DOHH2 (cell line): ENCODE results near the gene MYOZ1.
A peak's percentile ranks its signal among the peaks of the same experiment; 100 is the strongest.

ENCODE experiments used
- H3F3A ChIP-seq: fragments of 200-600 bp; sonication (generic), shearing (Covaris generic); 2 replicates; pipeline ENCODE4 v1.6.0; 2016; ENCODE audit warnings: antibody characterized with exemption, mild to moderate bottlenecking; ENCODE audit not compliant: control insufficient read depth, insufficient read depth
- H3K27ac ChIP-seq: fragments of 200-600 bp; sonication (generic); 2 replicates; pipeline ENCODE4 v1.5.1; 2014; ENCODE audit warnings: low read depth, mild to moderate bottlenecking, low read length, moderate library complexity
- H3K27me3 ChIP-seq: fragments of 200-600 bp; sonication (generic); 2 replicates; pipeline ENCODE4 v1.6.1; 2014; ENCODE audit warnings: mild to moderate bottlenecking, low read length, mixed read lengths; ENCODE audit not compliant: control insufficient read depth
- H3K36me3 ChIP-seq: fragments of 200-600 bp; sonication (generic); 2 replicates; pipeline ENCODE4 v1.6.1; 2014; ENCODE audit warnings: mild to moderate bottlenecking, low read length, moderate library complexity, mixed read lengths; ENCODE audit not compliant: control insufficient read depth
- H3K4me1 ChIP-seq: fragments of 200-600 bp; sonication (generic); 2 replicates; pipeline ENCODE4 v1.6.1; 2014; ENCODE audit warnings: mild to moderate bottlenecking, low read length, mixed read lengths; ENCODE audit not compliant: control insufficient read depth
- H3K4me2 ChIP-seq: fragments of 200-600 bp; sonication (generic); 2 replicates; pipeline ENCODE4 v1.6.0; 2014; ENCODE audit warnings: mild to moderate bottlenecking, low read length, moderate library complexity
- H3K4me3 ChIP-seq: fragments of 200-600 bp; sonication (generic); 2 replicates; pipeline ENCODE4 v1.5.1; 2014; ENCODE audit warnings: mild to moderate bottlenecking, low read length, mixed read lengths
- H3K79me2 ChIP-seq: fragments of 200-600 bp; sonication (generic); 2 replicates; pipeline ENCODE4 v1.6.1; 2014; ENCODE audit warnings: mild to moderate bottlenecking, low read length, mixed read lengths; ENCODE audit not compliant: control insufficient read depth
- H3K9me2 ChIP-seq: fragments of 200-600 bp; sonication (generic); replicated peaks from 2 replicates; pipeline ENCODE4 v1.6.1; 2014; ENCODE audit warnings: mild to moderate bottlenecking, low read length, mixed read lengths; ENCODE audit not compliant: control insufficient read depth
- H3K9me3 ChIP-seq: fragments of 200-600 bp; sonication (generic); 2 replicates; pipeline ENCODE4 v1.6.1; 2014; ENCODE audit warnings: antibody characterized with exemption, low read length, mixed read lengths; ENCODE audit not compliant: control insufficient read depth, insufficient read depth
- H4K20me1 ChIP-seq: fragments of 200-600 bp; sonication (generic); 2 replicates; pipeline ENCODE4 v1.6.0; 2014; ENCODE audit warnings: low read depth, mild to moderate bottlenecking, antibody characterized with exemption, low read length, moderate library complexity; ENCODE audit not compliant: control insufficient read depth, insufficient read depth
- EZH2phosphoT487 ChIP-seq: fragments of 200-600 bp; sonication (generic); IDR thresholded peaks from 2 replicates; pipeline ENCODE4 v1.6.1; 2017; ENCODE audit warnings: borderline replicate concordance, mild to moderate bottlenecking, antibody characterized with exemption, low read length, moderate library complexity, mixed read lengths
- TF ChIP-seq, protein P1 (sequence below): fragments of 200-600 bp; sonication (generic); IDR thresholded peaks from one replicate; pipeline ENCODE4 v1.5.1; 2014; ENCODE audit warnings: antibody characterized with exemption, mild to moderate bottlenecking, low read depth, low read length; ENCODE audit not compliant: poor library complexity, severe bottlenecking

Gene MYOZ1

DNA sequence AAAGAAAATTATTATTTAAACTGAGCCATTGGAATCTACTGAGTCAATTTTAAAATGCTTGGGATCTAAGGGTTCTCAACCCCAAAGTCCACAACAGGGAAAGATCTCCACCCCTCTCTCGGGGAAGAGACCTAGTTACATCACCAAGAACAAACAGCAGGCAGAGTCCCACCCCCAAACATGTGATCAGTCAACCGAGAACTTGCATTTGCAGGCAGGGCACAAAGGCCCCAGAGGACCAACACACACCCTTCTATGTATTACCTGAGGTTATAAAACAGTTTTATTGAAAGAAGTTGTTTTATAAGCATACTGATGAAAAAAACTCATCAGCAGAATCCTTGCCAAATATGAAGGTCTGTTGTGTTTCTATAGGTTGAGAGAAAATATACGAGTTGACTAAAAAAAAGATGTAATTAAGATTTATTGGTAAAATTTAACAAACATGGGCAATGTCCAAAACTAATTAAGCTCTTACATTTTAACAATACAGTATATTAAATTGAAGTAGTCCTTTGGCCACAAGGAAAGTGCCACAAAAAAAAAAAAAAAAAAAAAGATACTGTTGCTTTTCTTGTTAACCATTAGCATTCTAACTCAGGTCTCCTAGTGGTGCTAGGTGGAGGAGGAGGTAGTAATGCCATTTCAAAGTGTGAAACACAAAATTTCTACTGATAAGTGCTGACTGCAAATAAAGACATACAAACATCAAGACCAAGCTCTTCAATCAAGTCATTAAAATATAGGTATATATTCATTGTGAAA, 49.2 kb downstream of the MYOZ1 start:
- Histone ChIP-seq H3K27ac (no peak overlapping the region), H3K36me3 (no peaks in the 10 kb centered on the region), H4K20me1 (no peaks in the 10 kb centered on the region), H3K79me2 (no peaks in the 10 kb centered on the region), H3F3A (no peaks in the 10 kb centered on the region), H3K9me2 (no peaks in the 10 kb centered on the region), H3K4me1 (peaks cover 14% of the 10 kb centered on the region), H3K9me3 (no peaks in the 10 kb centered on the region), H3K27me3 (no peaks in the 10 kb centered on the region), H3K4me3 (no peak overlapping the region), H3K4me2 (peak overlapping the region; percentile 17)
- TF ChIP-seq EZH2phosphoT487, result no peak
- TF ChIP-seq, protein P1, sequence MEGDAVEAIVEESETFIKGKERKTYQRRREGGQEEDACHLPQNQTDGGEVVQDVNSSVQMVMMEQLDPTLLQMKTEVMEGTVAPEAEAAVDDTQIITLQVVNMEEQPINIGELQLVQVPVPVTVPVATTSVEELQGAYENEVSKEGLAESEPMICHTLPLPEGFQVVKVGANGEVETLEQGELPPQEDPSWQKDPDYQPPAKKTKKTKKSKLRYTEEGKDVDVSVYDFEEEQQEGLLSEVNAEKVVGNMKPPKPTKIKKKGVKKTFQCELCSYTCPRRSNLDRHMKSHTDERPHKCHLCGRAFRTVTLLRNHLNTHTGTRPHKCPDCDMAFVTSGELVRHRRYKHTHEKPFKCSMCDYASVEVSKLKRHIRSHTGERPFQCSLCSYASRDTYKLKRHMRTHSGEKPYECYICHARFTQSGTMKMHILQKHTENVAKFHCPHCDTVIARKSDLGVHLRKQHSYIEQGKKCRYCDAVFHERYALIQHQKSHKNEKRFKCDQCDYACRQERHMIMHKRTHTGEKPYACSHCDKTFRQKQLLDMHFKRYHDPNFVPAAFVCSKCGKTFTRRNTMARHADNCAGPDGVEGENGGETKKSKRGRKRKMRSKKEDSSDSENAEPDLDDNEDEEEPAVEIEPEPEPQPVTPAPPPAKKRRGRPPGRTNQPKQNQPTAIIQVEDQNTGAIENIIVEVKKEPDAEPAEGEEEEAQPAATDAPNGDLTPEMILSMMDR, result no peak

DNA sequence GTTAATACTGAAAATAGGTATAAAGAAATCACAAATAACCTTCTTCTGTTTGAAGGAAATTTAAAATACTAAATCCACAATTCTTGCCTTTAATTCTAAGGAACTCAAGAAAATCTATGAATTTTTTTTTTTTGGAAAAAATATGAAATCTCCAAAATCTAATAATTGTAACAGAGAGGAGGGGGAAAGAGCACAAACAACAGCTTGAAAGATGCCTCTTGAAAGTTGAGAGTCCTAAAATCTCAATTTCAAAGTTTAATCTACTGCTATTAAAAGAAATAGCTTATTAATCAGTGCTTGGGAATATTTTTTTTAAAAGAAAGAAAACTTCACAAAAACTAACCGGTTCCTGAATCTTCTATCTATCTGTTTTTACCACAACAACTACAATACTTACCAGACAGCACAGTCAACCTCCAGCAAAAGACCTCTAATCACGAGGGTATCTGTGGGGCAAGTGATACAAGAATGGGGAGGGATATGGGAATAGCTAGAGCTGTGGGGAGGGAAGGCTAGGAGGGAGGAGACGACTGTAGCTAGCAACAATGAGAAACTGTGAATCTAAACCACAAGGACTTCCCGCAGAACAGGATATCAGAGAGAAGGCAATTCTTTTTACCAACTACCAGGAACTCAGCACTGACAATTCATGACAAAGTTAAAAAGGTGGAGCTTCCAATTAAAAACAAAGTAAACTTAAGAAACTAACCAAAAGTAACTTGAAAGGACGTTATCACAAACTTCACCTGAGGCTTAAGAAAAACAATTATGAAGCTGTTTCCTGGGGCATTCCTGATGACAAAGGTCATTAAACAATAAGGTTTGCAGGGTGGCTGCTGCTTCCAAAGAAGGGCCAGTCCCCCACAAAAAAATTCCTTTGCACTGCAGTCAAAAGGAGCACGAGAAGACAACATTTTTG, 50.1 kb downstream of the MYOZ1 start, which contains the start of gene USP54:
USP54 (minus strand) TSS at position 462 of the 919 bp plus-strand sequence. CDS start 15,684 bp downstream, outside the sequence.
- peaks cover 14% of the 10 kb centered on the region for H3K4me1 ChIP-seq
- H3K9me2 ChIP-seq, result no peaks in the 10 kb centered on the region
- no peak within 1 kb of the TSS for H3K4me3 ChIP-seq
- H3K27me3 ChIP-seq, result no peaks in the 10 kb centered on the region
- no peaks in the 10 kb centered on the region for H3F3A ChIP-seq
- H3K36me3 ChIP-seq, result no peaks in the 10 kb centered on the region
- H4K20me1 ChIP-seq, result no peaks in the 10 kb centered on the region
- H3K79me2 ChIP-seq, result no peaks in the 10 kb centered on the region
- H3K9me3 ChIP-seq, result no peaks in the 10 kb centered on the region
- TF ChIP-seq, protein P1, result no peak
- no peak for TF ChIP-seq EZH2phosphoT487
- no peak within 1 kb of the TSS for H3K27ac ChIP-seq
- peak within 1 kb of the TSS; percentile 17 for H3K4me2 ChIP-seq

DNA sequence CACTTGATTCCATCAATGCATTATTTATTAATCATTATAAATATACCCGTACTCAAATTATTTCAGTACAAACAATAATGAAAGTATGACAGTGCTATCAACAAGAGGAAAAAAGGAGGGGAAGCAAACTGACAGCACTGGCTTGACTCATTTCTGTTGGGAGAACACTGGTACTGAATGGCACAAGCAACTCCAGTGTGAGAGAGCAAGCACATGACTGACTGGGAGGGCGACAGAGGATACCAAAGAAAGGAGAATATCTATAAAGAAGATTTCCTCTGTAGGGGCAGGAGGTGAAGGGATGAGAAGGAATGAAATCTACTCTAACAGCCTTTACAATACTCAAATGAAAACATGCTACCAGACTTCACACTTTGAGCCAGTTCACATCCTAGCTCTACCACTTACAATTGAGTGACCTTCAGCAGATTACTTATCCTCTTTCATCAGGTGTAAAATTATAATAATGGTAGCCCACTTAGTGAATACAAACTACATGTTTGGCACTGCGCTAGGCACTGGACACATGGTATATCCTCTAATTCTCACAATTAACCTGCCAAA, 51.6 kb downstream of the MYOZ1 start:
- Histone ChIP-seq H3K79me2 (no peaks in the 10 kb centered on the region), H3K9me3 (no peaks in the 10 kb centered on the region), H4K20me1 (no peaks in the 10 kb centered on the region), H3K27me3 (no peaks in the 10 kb centered on the region), H3F3A (no peaks in the 10 kb centered on the region), H3K4me1 (peaks cover 14% of the 10 kb centered on the region), H3K36me3 (no peaks in the 10 kb centered on the region), H3K27ac (no peak overlapping the region), H3K4me3 (no peak overlapping the region), H3K9me2 (no peaks in the 10 kb centered on the region), H3K4me2 (no peak overlapping the region)
- no peak for TF ChIP-seq EZH2phosphoT487
- TF ChIP-seq, protein P1, result no peak
